Measurements from ENCODE around the gene PTPN4.

Gene PTPN4

DNA sequence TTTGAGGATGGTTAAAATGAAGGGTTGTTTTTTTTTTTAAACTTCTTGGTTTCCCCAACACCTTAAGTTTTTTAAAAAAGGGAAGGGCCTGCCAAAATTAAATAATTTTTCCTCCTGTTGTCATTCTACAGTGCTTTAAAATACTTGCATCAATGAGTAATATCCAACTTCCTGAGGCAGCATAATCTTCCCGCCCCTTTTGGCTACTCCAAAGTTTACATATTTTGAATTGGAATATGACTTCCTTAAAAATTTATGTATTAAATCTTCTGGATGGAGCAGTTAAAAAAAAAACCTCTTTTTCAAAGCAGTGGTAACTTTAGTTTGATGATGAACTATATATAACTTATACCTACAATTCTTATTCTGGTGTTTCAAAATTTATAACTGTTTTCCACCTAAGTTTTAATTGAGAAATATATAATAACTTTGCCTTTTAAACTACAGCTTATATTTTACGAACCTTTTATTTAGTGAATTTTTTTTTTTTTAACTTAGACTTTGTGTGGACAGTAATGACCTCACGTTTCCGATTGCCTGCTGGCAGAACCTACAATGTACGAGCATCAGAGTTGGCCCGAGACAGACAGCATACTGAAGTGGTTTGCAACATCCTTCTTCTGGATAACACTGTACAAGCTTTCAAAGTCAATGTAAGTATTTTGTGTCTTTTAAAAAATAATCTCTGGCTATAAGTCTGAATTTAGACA lies 49.8 kb downstream of the PTPN4 start:
- no peak for DNase-seq (ENCODE audit: low spot score)

DNA sequence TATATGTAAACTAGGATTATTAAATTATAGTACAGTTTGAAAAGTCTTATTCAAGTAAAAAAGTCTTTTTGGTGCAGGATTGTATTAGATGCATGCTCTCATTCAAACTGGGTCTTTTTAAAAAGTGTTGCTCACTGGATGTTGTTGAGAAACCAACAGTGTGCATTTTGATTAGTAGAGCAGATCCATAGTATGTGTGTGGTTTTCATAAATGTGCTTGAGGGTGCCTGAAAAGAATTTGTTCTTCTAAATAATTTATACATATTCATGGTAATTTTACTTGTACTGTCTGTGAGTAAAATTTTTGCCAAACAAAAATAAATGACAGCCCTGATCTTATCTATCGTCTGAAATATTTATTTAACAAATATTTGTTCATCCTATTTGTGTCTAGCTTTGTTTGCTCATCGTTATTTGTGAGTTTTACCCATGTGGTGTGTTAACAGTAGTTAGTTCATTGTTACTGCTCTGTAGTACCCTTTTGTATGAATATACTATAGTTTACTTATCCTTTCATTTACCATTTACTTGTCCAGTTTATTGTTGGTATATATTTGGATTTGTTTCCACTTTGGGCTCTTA lies 50.4 kb downstream of the PTPN4 start:
- DNase-seq (ENCODE audit: low spot score) = no peak

DNA sequence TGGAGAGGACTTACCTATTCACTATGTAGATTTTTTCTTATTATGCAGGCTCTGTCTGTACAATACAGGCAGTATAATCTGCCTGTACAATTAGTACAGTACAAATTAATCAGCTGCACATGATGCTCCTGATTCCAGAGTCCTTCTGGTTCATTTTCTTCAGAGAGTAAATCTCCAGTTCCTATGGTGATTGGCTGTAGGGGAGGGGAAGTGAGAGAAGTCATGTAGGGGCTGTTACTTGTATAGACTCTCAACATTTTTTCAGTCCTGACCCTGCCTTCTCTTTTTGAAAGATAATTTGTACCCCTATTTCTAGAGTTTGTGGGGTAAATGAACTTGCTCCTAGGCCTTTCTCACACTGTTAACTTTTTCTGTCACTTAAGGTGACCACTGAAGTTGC lies 54.5 kb downstream of the PTPN4 start:
- DNase-seq (ENCODE audit: low spot score) = no peak

DNA sequence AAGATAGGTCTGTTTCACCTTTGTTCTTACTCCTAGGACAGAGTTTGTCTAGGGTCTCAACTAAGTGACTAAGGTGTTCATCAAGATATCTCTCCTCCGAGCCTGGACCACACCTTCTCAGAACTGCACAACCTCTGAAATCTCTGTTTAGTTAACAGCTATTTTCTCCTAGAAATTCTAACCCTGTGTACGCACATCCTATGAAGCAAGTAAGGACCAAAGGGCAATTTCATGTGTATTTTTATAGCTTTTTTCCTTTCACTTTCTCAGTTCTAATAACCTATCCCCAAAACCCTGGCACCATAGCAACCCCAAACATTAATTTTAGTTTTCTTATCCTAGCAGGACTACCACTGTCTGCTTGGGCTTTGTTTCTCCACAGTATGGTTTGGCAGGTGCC lies 59.1 kb downstream of the PTPN4 start:
- DNase-seq (ENCODE audit: low spot score) = no peak

DNA sequence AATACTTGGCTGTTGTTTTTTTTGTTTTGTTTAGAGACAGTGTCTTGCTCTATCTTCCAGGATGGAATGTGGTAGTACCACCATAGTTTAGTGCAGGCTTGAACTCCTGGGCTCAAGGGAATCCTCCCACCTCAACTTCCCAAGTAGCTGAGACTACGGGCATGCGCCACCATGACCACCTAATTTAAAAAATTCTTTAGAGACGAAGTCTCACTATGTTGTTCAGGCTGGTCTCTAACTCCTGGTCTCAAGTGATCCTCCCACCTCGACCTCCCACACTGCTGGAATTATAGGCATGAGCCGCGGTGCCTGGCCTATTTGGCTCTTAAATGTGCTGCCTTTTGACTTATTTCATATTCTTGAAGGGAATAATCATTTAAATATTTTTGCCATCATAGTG lies 60.1 kb downstream of the PTPN4 start:
- no peak for DNase-seq (ENCODE audit: low spot score)

DNA sequence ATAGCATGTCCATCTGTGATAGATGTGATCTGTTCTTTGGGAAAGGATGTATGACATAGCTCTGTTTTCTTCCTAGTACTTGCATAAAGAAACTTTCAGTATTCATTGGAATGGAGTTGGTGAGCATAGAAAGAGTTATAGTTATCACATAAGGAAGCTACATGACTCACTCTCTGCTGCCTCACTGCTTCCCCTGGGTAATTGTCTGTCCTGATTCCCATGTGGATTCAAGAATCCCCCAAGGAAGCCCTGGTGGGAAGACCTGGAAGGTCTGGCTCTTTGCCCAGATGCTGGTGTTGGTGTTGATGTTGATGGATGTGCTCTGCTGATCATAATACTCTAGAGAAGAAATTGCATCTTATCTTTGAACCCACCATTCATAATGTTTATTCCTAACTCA lies 60.6 kb downstream of the PTPN4 start:
- peak; percentile 81 for DNase-seq (ENCODE audit: low spot score)

DNA sequence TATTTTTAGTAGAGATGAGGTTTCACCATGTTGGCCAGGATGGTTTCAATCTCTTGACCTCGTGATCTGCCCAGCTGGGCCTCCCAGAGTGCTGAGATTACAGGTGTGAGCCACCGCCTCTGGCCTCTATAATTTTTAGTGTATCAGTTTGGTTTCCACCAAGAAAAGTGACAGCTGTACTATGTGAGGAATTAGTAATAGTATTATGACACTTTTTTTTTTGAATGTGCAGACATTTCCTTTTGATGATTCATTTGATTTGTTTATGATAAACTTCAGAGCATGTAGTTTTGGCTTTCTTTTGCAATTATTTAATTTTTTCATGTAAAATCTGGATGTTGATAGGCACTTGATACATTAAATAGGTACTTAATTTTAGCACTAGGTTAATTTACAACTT lies 61.5 kb downstream of the PTPN4 start:
- no peak for DNase-seq (ENCODE audit: low spot score)

DNA sequence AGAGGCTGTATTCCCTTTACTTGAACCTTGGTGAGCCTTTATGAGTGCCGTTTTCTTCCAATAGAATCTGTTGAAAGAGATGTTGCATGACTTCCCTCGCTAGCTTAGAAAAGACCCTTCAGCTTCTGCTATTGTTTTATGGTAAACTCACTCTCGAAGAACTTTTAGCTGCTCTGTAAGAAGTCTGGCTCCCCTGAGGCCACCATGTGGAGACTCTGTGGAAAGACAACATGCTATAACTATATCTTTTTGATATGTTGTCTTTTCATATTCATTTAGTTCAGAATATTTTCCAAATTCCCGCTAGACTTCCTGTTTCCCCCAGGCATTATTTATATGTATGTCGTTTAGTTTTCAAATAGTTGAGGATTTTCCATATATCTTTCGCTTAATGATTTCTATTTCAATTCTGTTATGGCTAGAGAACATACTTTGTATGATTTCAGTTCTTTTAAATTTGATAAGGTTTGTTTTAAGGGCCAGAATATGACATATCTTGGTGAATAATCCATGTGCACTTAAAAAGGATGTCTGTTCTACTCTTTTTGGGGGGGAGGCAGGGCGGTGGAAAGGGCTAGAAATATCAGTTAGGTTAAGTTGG lies 64.1 kb downstream of the PTPN4 start:
- DNase-seq (ENCODE audit: low spot score) = peak; percentile 44

DNA sequence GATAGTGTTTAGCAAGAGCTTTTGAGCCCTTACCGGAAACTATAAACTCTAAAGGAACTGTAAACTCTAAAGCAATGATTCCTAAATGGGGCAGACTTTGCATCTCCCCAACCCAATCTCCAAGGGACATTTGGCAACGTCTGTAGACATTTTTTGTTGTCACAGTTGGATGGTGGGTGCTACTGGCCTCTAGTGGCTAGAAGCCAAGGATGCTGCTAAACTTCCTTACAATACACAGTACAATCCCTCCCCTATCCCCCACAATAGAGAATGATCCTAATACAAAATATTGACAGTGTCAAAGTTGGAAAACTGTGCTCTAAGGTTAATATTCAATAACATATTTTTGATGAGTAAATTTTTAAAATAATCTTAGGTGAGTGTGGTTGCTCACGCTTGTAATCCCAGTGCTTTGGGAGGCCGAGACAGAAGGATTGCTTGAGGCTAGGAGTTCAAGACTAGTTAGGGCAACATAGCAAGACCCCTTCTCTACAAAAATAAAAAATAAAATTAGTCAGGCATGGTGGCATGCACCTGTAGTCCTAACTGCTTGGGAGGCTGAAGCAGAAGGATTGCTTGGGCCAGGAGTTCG lies 66.7 kb downstream of the PTPN4 start:
- DNase-seq (ENCODE audit: low spot score) = peak; percentile 49

DNA sequence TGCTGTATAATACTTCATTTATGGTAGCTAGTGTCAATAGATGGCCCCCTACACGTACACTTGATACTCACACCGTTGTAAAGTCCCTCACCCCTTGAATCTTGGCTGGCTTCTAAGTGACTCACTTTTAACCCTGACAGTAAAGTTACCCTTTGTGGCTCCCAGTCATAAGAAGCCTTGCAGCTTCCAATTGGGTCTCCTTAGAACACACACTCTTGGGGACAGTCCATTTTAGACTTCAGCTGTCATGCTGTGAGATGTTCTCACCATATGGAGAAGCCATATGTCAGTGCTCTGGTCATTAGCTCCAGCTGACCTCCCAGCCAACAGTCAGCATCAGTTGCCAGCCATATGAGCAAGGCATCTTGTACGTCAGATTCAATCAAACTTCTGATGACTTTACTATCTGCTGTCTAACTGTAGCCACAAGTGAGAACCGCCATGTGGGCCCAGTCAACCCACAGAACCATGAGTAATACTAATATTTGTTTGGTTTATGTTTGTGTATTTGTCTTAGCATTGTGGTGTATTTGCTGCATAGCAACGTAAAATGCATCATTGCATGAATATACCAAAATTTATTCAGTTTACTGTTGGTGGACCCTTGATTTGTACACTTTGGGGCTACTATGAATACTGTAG lies 68.3 kb downstream of the PTPN4 start:
- DNase-seq (ENCODE audit: low spot score) = no peak

DNA sequence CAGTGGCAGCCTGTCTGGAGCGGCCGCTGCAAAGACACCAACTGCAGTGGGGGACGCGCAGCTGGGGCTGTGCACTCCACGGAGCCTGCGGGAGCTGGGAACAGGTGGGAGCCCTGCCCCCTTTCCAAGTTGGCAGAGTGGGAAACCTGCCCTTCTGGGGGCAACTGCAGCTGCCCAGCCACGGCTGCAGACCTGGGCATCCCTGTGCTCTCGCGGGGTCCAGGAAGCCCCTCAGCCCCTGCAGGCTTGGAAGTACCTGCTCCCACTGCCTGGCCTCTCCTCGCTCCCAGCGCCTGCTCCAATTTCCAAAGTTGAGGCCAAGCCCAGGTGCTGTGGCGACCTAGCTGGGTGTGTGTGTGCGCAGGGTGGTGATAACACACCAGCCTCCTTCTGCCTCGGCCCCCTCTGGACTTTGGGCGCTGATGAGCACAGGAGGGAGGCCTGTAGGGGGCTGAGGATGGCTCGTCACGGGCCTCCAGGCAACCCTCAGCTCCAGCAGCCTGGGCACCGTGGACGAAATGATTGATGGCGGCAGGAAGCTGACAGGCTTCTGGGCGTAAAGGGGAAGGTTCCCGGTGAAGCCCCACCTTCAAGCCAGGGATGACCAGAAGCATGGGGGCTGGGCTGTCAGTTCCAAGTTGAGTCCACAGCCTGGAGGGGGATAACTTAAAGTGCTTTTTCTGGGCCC lies 76.9 kb downstream of the PTPN4 start:
- no peak for DNase-seq (ENCODE audit: low spot score)

DNA sequence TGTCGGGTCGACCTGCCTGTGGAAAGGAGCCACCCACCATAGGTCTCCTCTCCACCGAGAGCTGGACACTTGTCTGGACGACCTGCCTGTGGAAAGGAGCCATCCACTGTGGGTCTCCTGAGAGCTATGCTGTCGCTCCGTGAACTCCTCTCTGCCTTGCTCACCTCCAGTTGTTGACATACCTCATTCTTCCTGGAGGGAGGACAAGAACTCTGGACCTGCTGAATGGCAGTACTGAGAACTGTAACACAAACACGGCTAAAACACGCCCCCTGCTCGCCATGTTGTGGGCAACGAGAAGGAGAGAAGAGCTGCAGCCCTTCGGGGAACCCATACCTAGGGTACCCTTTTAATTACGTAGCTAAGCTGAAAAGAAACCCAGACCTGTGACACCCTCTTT lies 77.6 kb downstream of the PTPN4 start:
- no peak for DNase-seq (ENCODE audit: low spot score)

DNA sequence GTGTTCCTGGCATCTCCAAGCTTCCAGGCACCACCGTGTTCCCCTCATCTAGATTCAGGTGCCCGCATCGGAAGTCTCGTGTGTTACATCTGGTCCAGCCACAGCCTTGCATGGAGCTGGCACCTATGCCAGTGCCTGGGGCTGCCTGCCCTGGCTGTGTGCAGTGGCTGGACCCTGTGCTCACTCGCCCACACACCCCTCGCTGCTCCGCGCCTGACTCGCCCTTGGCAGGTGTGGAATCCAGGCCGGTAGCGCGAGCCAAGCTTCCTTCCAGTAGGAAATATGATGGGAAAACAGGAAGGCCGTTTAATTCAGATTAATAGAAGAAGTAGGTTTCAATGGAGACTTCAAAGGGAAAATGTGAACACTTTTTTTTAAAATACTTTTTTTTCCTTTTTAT lies 78.0 kb downstream of the PTPN4 start:
- DNase-seq (ENCODE audit: low spot score) = no peak

DNA sequence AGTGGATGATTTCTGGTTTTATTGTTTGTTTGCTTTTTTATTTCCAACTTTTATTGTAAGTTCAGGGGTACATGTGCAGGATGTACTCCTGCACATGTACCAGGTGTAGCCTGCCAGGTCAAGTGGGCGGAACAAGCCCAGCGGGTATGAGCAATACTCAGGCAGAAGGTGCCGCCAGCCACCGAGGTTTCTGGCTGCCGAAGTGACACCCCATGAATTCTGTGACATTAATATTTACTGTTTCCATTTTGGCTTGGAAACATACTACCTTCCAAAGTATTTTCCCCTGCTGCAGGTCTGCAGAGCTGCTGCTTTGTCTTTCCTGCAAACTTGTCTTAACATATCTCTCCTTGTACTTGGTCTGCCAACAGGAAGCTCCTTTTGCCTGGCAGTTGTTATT lies 78.5 kb downstream of the PTPN4 start:
- no peak for DNase-seq (ENCODE audit: low spot score)

DNA sequence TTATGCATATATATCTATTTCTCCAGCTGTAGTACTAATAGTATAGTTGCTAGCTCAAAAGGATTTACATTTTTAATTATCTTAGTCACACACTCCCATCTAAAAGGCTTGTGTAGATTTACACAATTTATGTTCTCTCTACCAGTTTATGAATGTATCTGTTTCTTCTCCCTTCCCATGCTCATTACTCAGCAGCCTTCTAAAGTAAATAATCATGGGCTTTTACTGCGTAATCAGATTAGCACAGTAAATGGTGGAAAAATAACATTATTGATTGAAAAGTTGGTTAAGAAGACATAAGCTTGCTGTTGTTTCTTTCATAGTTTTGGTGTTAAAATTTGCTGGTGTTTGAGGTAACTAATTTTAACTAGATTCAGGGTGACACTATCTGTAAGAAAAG lies 81.8 kb downstream of the PTPN4 start:
- no peak for DNase-seq (ENCODE audit: low spot score)

DNA sequence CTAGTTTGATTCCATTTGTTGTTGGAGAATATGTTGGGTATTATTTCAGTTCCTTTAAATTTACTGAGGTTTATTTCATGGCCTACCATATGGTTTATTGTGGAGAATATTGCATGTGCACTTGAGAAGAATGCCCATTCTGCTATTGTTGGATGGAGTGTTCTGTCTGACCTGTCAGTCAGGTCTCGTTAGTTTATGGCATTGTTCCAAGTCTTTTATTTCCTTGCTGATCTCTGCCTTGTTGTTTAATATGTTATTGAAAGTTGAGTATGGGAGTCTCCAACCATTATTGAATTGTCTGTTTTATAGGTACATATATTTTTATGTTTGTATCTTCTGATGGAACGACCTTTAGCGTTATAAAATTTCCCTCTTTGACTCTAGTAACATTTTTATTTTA lies 86.3 kb downstream of the PTPN4 start:
- DNase-seq (ENCODE audit: low spot score) = no peak

DNA sequence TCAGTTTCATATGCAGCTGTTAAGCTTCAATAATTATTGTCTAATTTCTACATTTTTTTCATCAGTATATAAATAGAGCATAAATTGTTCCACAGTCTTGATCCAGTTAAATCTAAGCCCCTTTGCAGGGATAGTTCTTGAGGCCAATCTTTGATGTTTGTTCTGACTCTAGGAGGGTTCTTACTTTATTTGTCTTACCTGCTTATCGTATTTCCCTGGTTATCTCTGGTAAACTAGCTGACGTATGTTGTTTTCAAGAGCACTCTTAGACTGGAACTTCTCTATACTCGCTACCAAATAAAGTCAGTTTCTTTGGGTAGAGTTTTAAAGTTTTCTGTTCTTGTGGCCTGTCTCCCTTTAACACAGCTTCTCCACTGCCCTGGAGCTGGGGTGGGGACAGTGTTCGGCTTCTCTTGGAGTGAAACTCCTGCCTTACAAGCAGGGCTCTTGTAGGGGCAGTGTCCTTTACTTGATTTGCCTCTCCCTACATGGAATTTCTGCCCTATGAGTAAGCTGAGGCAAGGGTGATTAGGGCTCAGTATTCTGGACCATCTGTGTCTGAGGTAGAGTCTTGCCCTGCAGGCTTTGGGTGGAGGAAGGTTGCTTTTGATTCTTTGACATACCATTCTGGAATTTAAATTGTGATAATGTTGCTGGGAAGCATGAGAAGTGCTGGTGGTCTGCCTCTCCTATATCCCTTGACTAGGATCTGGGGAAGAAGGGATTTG lies 90.3 kb downstream of the PTPN4 start:
- no peak for DNase-seq (ENCODE audit: low spot score)

DNA sequence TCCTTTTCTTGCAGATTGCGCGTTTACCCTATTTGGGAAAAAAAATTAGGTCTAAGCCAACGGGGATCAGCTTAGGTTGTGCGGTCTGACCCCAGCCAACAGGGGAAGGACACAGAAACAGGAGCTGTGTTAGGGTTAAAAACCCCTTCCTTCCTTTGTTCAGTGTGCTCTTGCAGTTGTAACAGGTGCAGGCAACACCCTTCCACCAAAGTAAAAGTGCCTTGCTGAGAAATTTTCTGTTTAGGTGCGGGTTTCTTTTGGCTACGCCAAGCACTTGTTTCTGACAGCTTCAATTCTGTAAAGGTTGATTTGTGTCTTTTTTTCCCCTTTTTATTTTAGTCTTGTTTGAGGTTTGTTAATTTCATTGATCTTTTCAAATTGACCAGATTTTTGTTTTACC lies 92.5 kb downstream of the PTPN4 start:
- no peak for DNase-seq (ENCODE audit: low spot score)

DNA sequence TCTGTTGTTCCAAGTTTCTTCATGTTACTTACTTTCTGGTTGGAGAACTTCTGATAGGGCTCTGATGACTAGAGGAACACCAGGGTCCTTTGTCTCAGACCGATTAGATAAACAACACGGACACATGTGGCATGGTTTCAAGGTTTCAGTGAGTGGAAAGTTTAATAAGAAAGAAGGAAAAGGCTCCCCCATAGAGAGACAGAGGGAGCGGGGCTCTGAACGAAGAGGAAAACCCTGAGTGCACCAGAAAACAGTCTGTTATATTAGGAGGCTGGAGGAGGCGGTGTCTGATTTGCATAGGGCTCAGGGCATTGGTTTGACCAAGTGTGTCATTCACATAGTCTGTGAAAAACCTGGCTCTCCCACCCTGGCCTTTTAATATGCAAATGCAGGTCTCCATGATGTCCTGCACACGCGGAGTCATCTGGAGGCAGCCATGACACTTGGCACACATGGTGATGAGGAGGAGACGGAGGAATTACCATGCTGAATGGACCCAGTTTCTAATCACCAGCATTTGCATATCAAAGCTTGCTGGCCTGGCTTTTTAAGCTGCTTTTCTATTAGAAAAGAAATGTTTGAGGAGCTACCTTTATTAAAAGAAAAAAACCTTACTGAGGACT lies 94.2 kb downstream of the PTPN4 start:
- no peak for DNase-seq (ENCODE audit: low spot score)

DNA sequence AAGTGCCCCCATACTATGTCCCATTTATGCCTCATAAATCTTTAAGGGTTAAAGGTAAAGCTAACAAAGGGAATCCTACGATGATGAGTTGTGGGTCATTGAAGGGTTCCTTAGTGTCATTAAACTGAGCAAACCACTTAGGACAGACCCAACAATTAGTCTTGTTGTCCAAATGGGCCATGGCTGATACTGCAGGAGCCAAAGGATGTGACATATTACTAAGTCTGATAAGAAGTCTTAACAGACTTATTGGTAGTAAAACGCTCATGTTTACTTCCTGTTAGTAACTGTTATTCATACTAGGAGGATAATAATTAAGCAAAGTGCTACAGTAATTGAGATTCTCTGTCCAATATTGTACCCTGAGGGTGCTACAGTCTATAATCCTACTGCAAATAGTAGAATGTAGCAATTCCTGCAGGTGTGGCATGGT lies 96.8 kb downstream of the PTPN4 start:
- DNase-seq (ENCODE audit: low spot score) = no peak

DNA sequence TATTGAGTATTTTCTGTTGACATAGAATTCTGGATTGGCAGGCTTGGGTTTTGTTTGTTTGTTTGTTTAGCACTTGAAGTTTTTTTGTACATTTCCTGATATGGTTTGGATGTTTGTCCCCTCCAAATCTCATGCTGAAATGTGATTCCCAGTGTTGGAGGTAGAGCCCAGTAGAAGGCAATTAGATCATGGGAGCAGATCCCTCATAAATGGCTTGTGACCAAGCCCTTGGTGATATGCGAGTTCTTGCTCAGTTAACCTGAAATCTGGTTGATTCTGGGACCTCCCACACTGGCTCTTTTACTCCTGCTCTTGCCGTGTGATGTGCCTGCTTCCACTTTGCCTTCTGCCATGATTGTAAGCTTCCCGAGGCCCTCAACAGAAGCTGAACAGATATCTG lies 98.0 kb downstream of the PTPN4 start:
- DNase-seq (ENCODE audit: low spot score) = no peak
